HG03565 (cell line): ENCODE measurements around the gene SOX5.
A peak's percentile ranks its signal among the peaks of the same experiment; 100 is the strongest.

Source experiments
- ATAC-seq: cut with Tn5 transposase; IDR thresholded peaks from one replicate; pipeline ENCODE4 v1.9.1; 2021; ENCODE audit warnings: mild to moderate bottlenecking, moderate library complexity; ENCODE audit not compliant: unreplicated experiment

SOX5 gene

GRCh38 chr12:23626791-23627190 lies 322.7 kb downstream of the SOX5 start:
- ATAC-seq, result no peak

GRCh38 chr12:23621900-23622299 lies 327.6 kb downstream of the SOX5 start:
- no peak for ATAC-seq

- ATAC-seq, result no peak
These were observed 330.8 kb downstream of the SOX5 start for GRCh38 chr12:23618718-23619117.

GRCh38 chr12:23617749-23618148 lies 331.7 kb downstream of the SOX5 start:
- ATAC-seq, result no peak

- ATAC-seq, result no peak
These were observed 335.2 kb downstream of the SOX5 start for GRCh38 chr12:23614280-23614679.

- no peak for ATAC-seq
These were observed 338.1 kb downstream of the SOX5 start for GRCh38 chr12:23611320-23611719.

- ATAC-seq, result no peak
These were observed 348.6 kb downstream of the SOX5 start for GRCh38 chr12:23600919-23601318.

GRCh38 chr12:23596568-23596967 lies 352.9 kb downstream of the SOX5 start:
- no peak for ATAC-seq

GRCh38 chr12:23587833-23588559 lies 361.5 kb downstream of the SOX5 start:
- ATAC-seq, result no peak

- ATAC-seq, result no peak
These were observed 363.7 kb downstream of the SOX5 start for GRCh38 chr12:23585782-23586163.

- no peak for ATAC-seq
These were observed 364.2 kb downstream of the SOX5 start for GRCh38 chr12:23585156-23585781.

GRCh38 chr12:23581913-23582312 lies 367.6 kb downstream of the SOX5 start:
- no peak for ATAC-seq

- no peak for ATAC-seq
These were observed 370.2 kb downstream of the SOX5 start for GRCh38 chr12:23579257-23579656.

- ATAC-seq, result peak; percentile 79
These were observed 373.1 kb downstream of the SOX5 start for GRCh38 chr12:23576372-23576771.

- ATAC-seq, result no peak
These were observed 380.1 kb downstream of the SOX5 start for GRCh38 chr12:23569356-23569755.

GRCh38 chr12:23566133-23566532 lies 383.3 kb downstream of the SOX5 start:
- no peak for ATAC-seq

GRCh38 chr12:23564451-23565152 lies 384.9 kb downstream of the SOX5 start:
- ATAC-seq, result no peak

- ATAC-seq, result no peak
These were observed 387.8 kb downstream of the SOX5 start for GRCh38 chr12:23561364-23562345.

- ATAC-seq, result peak; percentile 92
These were observed 388.9 kb downstream of the SOX5 start for GRCh38 chr12:23560611-23561010.

- ATAC-seq, result no peak
These were observed 390.2 kb downstream of the SOX5 start for GRCh38 chr12:23559268-23559753.

- no peak for ATAC-seq
These were observed 392.8 kb downstream of the SOX5 start for GRCh38 chr12:23556661-23557060.
